ENCODE results near the gene MGAT4A. TPM values are rescaled to one million over a fixed set of nuclear protein-coding genes. Genes with fewer than 3 reads are reported as not detected.

MGAT4A gene
- total and polyA plus RNA-seq, 2 experiments from 2014 or later: 4.4 to 5.6 TPM

- TF ChIP-seq ZNF462 (CRISPR knock-in tag; IDR thresholded peaks at IDR 0.05) (no peak), CREB1 (CRISPR knock-in tag; IDR thresholded peaks at IDR 0.05; ENCODE audit: low read depth) (no peak)
These were observed 107.3 kb downstream of the MGAT4A start (continued) for GRCh38 chr2:98623657-98624056.

DNA sequence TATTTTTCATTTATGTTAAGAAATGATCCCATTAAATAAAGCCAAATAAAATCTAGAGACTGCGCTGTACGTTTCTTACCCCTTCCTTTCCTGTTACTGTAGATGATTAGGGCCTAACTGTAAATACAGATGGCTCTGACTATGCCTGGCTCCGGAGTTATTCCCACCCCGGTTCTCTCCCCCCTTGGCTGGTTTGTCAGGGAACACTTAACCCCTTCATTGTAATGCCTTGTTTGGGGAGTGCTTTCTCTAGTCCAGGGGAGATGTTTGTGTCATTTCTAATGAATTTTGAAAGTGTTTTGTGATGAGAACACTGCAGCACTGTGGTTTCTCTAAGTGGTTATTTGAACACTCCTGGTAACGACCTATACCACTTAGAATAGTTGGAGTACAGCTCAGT is 113.8 kb downstream of the MGAT4A start:
- no peak overlapping the region for H3K4me3 Mint-ChIP-seq
- H3K27ac Mint-ChIP-seq: no peak overlapping the region
- no peak for DNase-seq (ENCODE audit: low spot score)
- H3K79me2 ChIP-seq (replicated peaks; ENCODE audit: insufficient read depth): no peaks in the 10 kb centered on the region
- H3K27ac ChIP-seq (ENCODE audit: low read depth): no peak overlapping the region
- no peak overlapping the region for H3K4me2 ChIP-seq
- H3K36me3 Mint-ChIP-seq (ENCODE audit: low read depth): peaks cover 36% of the 10 kb centered on the region
- H3K36me3 ChIP-seq (ENCODE audit: insufficient read depth): peaks cover 9% of the 10 kb centered on the region; the same call in 1 of the 2 replicates
- no peaks in the 10 kb centered on the region for H3K4me1 ChIP-seq (ENCODE audit: insufficient read depth)
- H2AFZ ChIP-seq: no peak overlapping the region
- no peaks in the 10 kb centered on the region for H3K9me3 Mint-ChIP-seq
- H4K20me1 ChIP-seq (replicated peaks; ENCODE audit: insufficient read depth): peaks cover 7% of the 10 kb centered on the region; the same call in 1 of the 2 replicates
- TF ChIP-seq CREB1 (CRISPR knock-in tag; IDR thresholded peaks at IDR 0.05; ENCODE audit: low read depth): no peak
- no peak for TF ChIP-seq JUNB (IDR thresholded peaks at IDR 0.05; ENCODE audit: unreplicated experiment)
- TF ChIP-seq, protein P1, sequence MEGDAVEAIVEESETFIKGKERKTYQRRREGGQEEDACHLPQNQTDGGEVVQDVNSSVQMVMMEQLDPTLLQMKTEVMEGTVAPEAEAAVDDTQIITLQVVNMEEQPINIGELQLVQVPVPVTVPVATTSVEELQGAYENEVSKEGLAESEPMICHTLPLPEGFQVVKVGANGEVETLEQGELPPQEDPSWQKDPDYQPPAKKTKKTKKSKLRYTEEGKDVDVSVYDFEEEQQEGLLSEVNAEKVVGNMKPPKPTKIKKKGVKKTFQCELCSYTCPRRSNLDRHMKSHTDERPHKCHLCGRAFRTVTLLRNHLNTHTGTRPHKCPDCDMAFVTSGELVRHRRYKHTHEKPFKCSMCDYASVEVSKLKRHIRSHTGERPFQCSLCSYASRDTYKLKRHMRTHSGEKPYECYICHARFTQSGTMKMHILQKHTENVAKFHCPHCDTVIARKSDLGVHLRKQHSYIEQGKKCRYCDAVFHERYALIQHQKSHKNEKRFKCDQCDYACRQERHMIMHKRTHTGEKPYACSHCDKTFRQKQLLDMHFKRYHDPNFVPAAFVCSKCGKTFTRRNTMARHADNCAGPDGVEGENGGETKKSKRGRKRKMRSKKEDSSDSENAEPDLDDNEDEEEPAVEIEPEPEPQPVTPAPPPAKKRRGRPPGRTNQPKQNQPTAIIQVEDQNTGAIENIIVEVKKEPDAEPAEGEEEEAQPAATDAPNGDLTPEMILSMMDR (conservative IDR thresholded peaks at IDR 0.05; ENCODE audit: low read depth in 2 of 2): no peak
- no peak for TF ChIP-seq EZH2 (IDR thresholded peaks at IDR 0.05; ENCODE audit: low read depth, unreplicated experiment)
- TF ChIP-seq, protein P2, sequence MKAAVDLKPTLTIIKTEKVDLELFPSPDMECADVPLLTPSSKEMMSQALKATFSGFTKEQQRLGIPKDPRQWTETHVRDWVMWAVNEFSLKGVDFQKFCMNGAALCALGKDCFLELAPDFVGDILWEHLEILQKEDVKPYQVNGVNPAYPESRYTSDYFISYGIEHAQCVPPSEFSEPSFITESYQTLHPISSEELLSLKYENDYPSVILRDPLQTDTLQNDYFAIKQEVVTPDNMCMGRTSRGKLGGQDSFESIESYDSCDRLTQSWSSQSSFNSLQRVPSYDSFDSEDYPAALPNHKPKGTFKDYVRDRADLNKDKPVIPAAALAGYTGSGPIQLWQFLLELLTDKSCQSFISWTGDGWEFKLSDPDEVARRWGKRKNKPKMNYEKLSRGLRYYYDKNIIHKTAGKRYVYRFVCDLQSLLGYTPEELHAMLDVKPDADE (IDR thresholded peaks at IDR 0.05): no peak
- peaks cover 3% of the 10 kb centered on the region; the same call in 2 of the 3 replicates for H3K4me1 Mint-ChIP-seq
- H3K4me3 ChIP-seq: no peak overlapping the region
- no peaks in the 10 kb centered on the region for H3F3A ChIP-seq (replicated peaks; ENCODE audit: low read depth)
- no peaks in the 10 kb centered on the region for H3K9me2 ChIP-seq (ENCODE audit: insufficient read depth)
- no peak for ATAC-seq
- H3K27me3 Mint-ChIP-seq (ENCODE audit: insufficient read depth, low read depth, poor library complexity): peaks cover 2% of the 10 kb centered on the region
- H3K27me3 ChIP-seq (ENCODE audit: insufficient read depth): no peaks in the 10 kb centered on the region

Data from GM23338 (cell line).